Stomach (tissue), 9 donors: ENCODE results near the gene BAIAP2L2. TPM values are rescaled to one million over a fixed set of nuclear protein-coding genes. Genes with fewer than 3 reads are reported as not detected.

Source experiments
- DNase-seq, 2 donors: peaks; one replicate each; pipeline versions ENCODE4 v3.0.0 to v3.0.0-alpha.2; 2013 to 2019
- H3K27ac ChIP-seq, 5 donors: fragments of 200-600 bp in 4 of 5; sonication (generic) in 4 of 5; one replicate each; pipeline ENCODE4 v1.5.1; 2013 to 2019; ENCODE audit warnings: mild to moderate bottlenecking in 1 of 5, moderate library complexity in 1 of 5
- H3K27me3 ChIP-seq, 3 donors: fragments of 200-600 bp; sonication (generic); one replicate each; pipeline ENCODE4 v1.5.1; 2017 to 2019; ENCODE audit warnings: mixed run types in 1 of 3
- H3K36me3 ChIP-seq, 4 donors: fragments of 200-600 bp; sonication (generic); 1 replicate in 3 of 4; 2 replicates in 1 of 4; pipeline ENCODE4 v1.5.1; 2016 to 2019
- H3K4me1 ChIP-seq, 4 donors: fragments of 200-600 bp; sonication (generic); one replicate each; pipeline ENCODE4 v1.5.1; 2016 to 2019
- H3K4me3 ChIP-seq, 4 donors: fragments of 200-600 bp; sonication (generic) in 3 of 4; one replicate each; pipeline ENCODE4 v1.5.1; 2016 to 2019; ENCODE audit warnings: mild to moderate bottlenecking in 1 of 4
- H3K9me3 ChIP-seq, 4 donors: fragments of 200-600 bp; sonication (generic); one replicate each; pipeline ENCODE4 v1.5.1; 2016 to 2019
- EP300 ChIP-seq: sonication (generic); formaldehyde crosslinking; IDR thresholded peaks from one replicate; pipeline ENCODE4 v1.6.1; 2017; ENCODE audit warnings: antibody characterized with exemption
- POLR2A ChIP-seq, 4 donors: fragments of 450-650 bp; IDR thresholded peaks; one replicate each; pipeline ENCODE4 v1.6.1; 2016; ENCODE audit warnings: antibody characterized with exemption in 4 of 4, control low read depth in 2 of 4, mild to moderate bottlenecking in 1 of 4, moderate library complexity in 1 of 4
- POLR2AphosphoS5 ChIP-seq, 3 donors: sonication (generic); formaldehyde crosslinking; IDR thresholded peaks; one replicate each; pipeline ENCODE4 v1.6.1; 2016; ENCODE audit warnings: antibody characterized with exemption in 3 of 3
- WGBS, 5 donors: extraction: QIAGEN DNeasy Blood & Tissue Kit in 3 of 5; methylation state at CpG; one replicate each; pipeline versions ENCODE4 v1.1.5 to v1.1.7; 2013 to 2018; 5-methylcytosine and 5-hydroxymethylcytosine counted together
- intact Hi-C: fragments of 100-400 bp; cut with DNase I; formaldehyde crosslinking; loops from one replicate; pipeline ENCODE4 v1.15.1; 2023; ENCODE audit warnings: low total_unique reads
- polyA plus RNA-seq, 3 donors: library from polyadenylated mRNA; stranded (reverse); fragments of 200-250 nt; gene quantifications; one replicate each; pipeline ENCODE4 v1.2.3, GENCODE V29; 2013
- total RNA-seq, 5 donors: library from RNA; depleted of rRNA; stranded (reverse); fragments of >200 nt; gene quantifications; one replicate each; pipeline versions ENCODE4 v1.1.0 to v1.2.3, GENCODE V29; 2014 to 2016
- TF ChIP-seq, protein P1 (sequence below), 7 experiments: fragments of 450-650 bp in 4 of 7; fragments of 200-600 bp in 3 of 7; sonication (generic) in 3 of 7; IDR thresholded peaks; one replicate each; pipeline ENCODE4 v1.5.1; 2016 to 2019; ENCODE audit warnings: antibody characterized with exemption in 7 of 7, control low read depth in 2 of 7, mild to moderate bottlenecking in 1 of 7
- donor health status: healthy with polysubstance abuse.
- donor health status: Bipolar disorder and iron deficiency.
- donor health status: healthy.

BAIAP2L2 gene
- total and polyA plus RNA-seq, 8 donors = 1.2 to 397 (median 5.4) TPM

GRCh38 chr22:38073150-38074130, 37.0 kb downstream of the BAIAP2L2 start:
- Histone ChIP-seq H3K27ac (no peak overlapping the region), H3K4me1 (peaks cover 0 to 17% (median 7%) of the 10 kb centered on the region in 4 donors), H3K27me3 (no peaks in the 10 kb centered on the region), H3K9me3 (no peaks in the 10 kb centered on the region), H3K36me3 (peaks cover 19 to 81% (median 79%) of the 10 kb centered on the region in 4 donors), H3K4me3 (no peak overlapping the region)
- TF ChIP-seq EP300 (no peak), POLR2A (IDR thresholded peaks at IDR 0.05) (no peak), POLR2AphosphoS5 (IDR thresholded peaks at IDR 0.05) (no peak)
- TF ChIP-seq, protein P1, sequence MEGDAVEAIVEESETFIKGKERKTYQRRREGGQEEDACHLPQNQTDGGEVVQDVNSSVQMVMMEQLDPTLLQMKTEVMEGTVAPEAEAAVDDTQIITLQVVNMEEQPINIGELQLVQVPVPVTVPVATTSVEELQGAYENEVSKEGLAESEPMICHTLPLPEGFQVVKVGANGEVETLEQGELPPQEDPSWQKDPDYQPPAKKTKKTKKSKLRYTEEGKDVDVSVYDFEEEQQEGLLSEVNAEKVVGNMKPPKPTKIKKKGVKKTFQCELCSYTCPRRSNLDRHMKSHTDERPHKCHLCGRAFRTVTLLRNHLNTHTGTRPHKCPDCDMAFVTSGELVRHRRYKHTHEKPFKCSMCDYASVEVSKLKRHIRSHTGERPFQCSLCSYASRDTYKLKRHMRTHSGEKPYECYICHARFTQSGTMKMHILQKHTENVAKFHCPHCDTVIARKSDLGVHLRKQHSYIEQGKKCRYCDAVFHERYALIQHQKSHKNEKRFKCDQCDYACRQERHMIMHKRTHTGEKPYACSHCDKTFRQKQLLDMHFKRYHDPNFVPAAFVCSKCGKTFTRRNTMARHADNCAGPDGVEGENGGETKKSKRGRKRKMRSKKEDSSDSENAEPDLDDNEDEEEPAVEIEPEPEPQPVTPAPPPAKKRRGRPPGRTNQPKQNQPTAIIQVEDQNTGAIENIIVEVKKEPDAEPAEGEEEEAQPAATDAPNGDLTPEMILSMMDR (IDR thresholded peaks at IDR 0.05) = no peak
- DNase-seq = peak in 1 of 2 donors; percentile 1
- intact Hi-C loops = no loop called here
- WGBS, 5 donors = 91 to 96% (median 94%) methylated on average over 24 to 28 of the region's 28 CpGs

- TF ChIP-seq, protein P1 (IDR thresholded peaks at IDR 0.05) = no peak
- TF ChIP-seq POLR2AphosphoS5 (IDR thresholded peaks at IDR 0.05) (no peak), POLR2A (IDR thresholded peaks at IDR 0.05) (no peak), EP300 (no peak)
- Histone ChIP-seq H3K36me3 (peaks cover 19 to 90% (median 88%) of the 10 kb centered on the region in 4 donors), H3K9me3 (no peaks in the 10 kb centered on the region), H3K4me3 (no peak overlapping the region), H3K27ac (no peak overlapping the region), H3K27me3 (no peaks in the 10 kb centered on the region), H3K4me1 (peaks cover 0 to 21% (median 7%) of the 10 kb centered on the region in 4 donors)
- WGBS, 5 donors = 93 to 95% (median 94%) methylated on average over 20 to 25 of the region's 25 CpGs
- intact Hi-C loops = no loop called here
- DNase-seq = peak in 1 of 2 donors; percentile 3
Measured at GRCh38 chr22:38072322-38073149, 37.9 kb downstream of the BAIAP2L2 start.

DNA sequence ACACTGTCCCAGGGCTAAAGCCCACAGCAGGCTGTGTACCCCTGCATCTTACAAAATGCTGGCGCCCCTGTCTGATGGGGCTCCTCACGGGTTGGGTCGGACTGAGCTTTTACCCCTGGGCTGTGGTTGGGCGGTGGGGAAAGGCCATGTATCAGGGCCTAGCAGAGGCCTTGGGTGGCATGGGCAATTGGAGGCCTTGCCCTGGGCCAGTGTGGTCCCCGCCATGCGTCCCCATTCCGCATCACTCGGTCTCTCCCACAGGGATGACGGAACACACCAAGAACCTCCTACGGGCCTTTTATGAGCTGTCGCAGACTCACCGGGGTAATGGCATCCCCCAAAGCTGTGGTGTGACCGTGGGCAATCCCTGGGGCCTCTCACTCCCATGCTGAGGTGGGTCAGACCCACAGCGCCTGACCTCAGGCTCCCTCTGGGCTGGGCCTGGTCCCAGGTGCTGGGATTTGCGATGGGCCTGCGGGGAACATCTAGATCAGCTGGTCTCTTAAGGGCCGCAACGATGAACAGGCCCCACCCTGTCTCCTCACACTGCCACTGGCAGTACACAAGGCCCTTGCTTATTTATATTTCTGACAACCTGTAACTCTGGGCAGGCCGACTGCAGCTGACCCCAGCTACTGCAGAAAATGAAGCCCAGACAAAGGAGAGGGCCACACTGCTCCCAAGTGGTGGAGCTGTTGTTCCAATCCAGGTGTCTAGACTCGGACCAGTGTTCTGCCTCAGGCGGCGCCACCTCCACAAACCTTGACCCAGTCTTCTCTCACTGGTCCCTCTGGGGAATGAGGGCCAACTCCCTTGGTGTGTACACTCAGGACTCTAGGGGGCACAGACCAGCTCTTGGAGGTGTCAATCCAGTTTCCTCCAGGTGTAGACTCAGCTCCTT, 38.8 kb downstream of the BAIAP2L2 start:
- TF ChIP-seq POLR2AphosphoS5 (IDR thresholded peaks at IDR 0.05) (no peak), POLR2A (IDR thresholded peaks at IDR 0.05) (no peak), EP300 (no peak)
- TF ChIP-seq, protein P1 (IDR thresholded peaks at IDR 0.05) = no peak
- Histone ChIP-seq H3K4me3 (no peak overlapping the region), H3K27me3 (no peaks in the 10 kb centered on the region), H3K27ac (no peak overlapping the region), H3K4me1 (peaks cover 0 to 21% (median 7%) of the 10 kb centered on the region in 4 donors), H3K36me3 (peaks cover 21 to 98% (median 97%) of the 10 kb centered on the region in 4 donors), H3K9me3 (no peaks in the 10 kb centered on the region)
- 87 to 92% (median 91%) methylated on average over 13 to 22 of the region's 22 CpGs for WGBS, 5 donors
- peak in 1 of 2 donors; percentile 3 for DNase-seq
- intact Hi-C loops = no loop called here
